Measurements from ENCODE around the gene HMCN2. TPM values are rescaled to one million over a fixed set of nuclear protein-coding genes. Genes with fewer than 3 reads are reported as not detected.

The HMCN2 gene
- total and polyA plus RNA-seq, 2 donors (not counting 1 experiment from before 2014, with no cell fraction given): 0.01 TPM; not detected in 1

GRCh38 chr9:130275156-130275555, 9.6 kb downstream of the HMCN2 start:
- ChIA-PET CTCF (no interaction called here), POLR2A (interaction anchor here (0.8 kb wide), 1 partner anchor 139 kb away, joined by 3 read pairs; no protein-coding TSS in a partner anchor)
- H4K20me1 ChIP-seq (ENCODE audit: control insufficient read depth, insufficient read depth, low read length, poor library complexity, severe bottlenecking): no peaks in the 10 kb centered on the region
- no peaks in the 10 kb centered on the region for H3K79me2 ChIP-seq (ENCODE audit: control insufficient read depth, insufficient read depth, low read length)
- ATAC-seq (ENCODE audit: low read depth): no peak
- intact Hi-C loops (cut with micrococcal nuclease): no loop called here
- no peak overlapping the region for H3K27ac ChIP-seq (ENCODE audit: low read length in 2 of 2)
- H3K4me2 ChIP-seq (replicated peaks; ENCODE audit: low read depth, low read length, poor library complexity, severe bottlenecking): no peak overlapping the region
- H3K36me3 ChIP-seq (replicated peaks in 1 of 2; ENCODE audit: control extremely low read depth in 1 of 2, control insufficient read depth in 1 of 2, extremely low read depth in 1 of 2, insufficient read depth in 2 of 2, low read length in 1 of 2): no peaks in the 10 kb centered on the region
- no peaks in the 10 kb centered on the region for H3K9me3 ChIP-seq (ENCODE audit: control extremely low read depth in 1 of 3, control insufficient read depth in 2 of 3, insufficient read depth in 1 of 3, low read length in 2 of 3)
- no peak for DNase-seq
- Mint-ChIP-seq H3K27me3 (peaks cover 31% of the 10 kb centered on the region), H3K9me3 (ENCODE audit: insufficient read depth) (no peaks in the 10 kb centered on the region), H3K27ac (no peak overlapping the region), H3K4me3 (no peak overlapping the region), H3K4me1 (no peaks in the 10 kb centered on the region)
- no peak overlapping the region for H3K4me3 ChIP-seq (ENCODE audit: control extremely low read depth in 1 of 5, extremely low read depth in 1 of 5, insufficient read depth in 1 of 5, low read depth in 2 of 5, low read length in 4 of 5)
- no peaks in the 10 kb centered on the region for H3K4me1 ChIP-seq (ENCODE audit: control insufficient read depth in 2 of 2, insufficient read depth in 2 of 2, low read length in 2 of 2)
- 81% methylated on average over 9 of the region's 9 CpGs for WGBS (ENCODE audit: insufficient coverage)
- no peak overlapping the region for H3K9ac ChIP-seq (ENCODE audit: low read length)
- no peak for TF ChIP-seq CTCF (IDR thresholded peaks at IDR 0.05)
- no peak for TF ChIP-seq EZH2 (IDR thresholded peaks at IDR 0.05; ENCODE audit: borderline replicate concordance, insufficient read depth, low read depth, low read length, poor library complexity, severe bottlenecking)
- H3K27me3 ChIP-seq (replicated peaks in 1 of 4; ENCODE audit: control extremely low read depth in 1 of 4, control insufficient read depth in 3 of 4, insufficient read depth in 4 of 4, low read length in 3 of 4): peaks cover 0 to 3% (median 0%) of the 10 kb centered on the region in 4 experiments
- H2AFZ ChIP-seq (ENCODE audit: insufficient read depth, low read depth, low read length, poor library complexity, severe bottlenecking): no peak overlapping the region

GRCh38 chr9:130276121-130276520, 10.6 kb downstream of the HMCN2 start:
- Mint-ChIP-seq H3K27ac (no peak overlapping the region), H3K9me3 (ENCODE audit: insufficient read depth) (no peaks in the 10 kb centered on the region), H3K4me1 (no peaks in the 10 kb centered on the region), H3K27me3 (peaks cover 28% of the 10 kb centered on the region), H3K4me3 (no peak overlapping the region)
- Histone ChIP-seq H3K36me3 (replicated peaks in 1 of 2; ENCODE audit: control extremely low read depth in 1 of 2, control insufficient read depth in 1 of 2, extremely low read depth in 1 of 2, insufficient read depth in 2 of 2, low read length in 1 of 2) (no peaks in the 10 kb centered on the region), H3K27me3 (replicated peaks in 1 of 4; ENCODE audit: control extremely low read depth in 1 of 4, control insufficient read depth in 3 of 4, insufficient read depth in 4 of 4, low read length in 3 of 4) (peaks cover 0 to 3% (median 0%) of the 10 kb centered on the region in 4 experiments), H3K4me1 (ENCODE audit: control insufficient read depth in 2 of 2, insufficient read depth in 2 of 2, low read length in 2 of 2) (no peaks in the 10 kb centered on the region), H3K9me3 (ENCODE audit: control extremely low read depth in 1 of 3, control insufficient read depth in 2 of 3, insufficient read depth in 1 of 3, low read length in 2 of 3) (no peaks in the 10 kb centered on the region), H3K9ac (ENCODE audit: low read length) (no peak overlapping the region), H3K79me2 (ENCODE audit: control insufficient read depth, insufficient read depth, low read length) (no peaks in the 10 kb centered on the region), H3K4me2 (replicated peaks; ENCODE audit: low read depth, low read length, poor library complexity, severe bottlenecking) (no peak overlapping the region), H2AFZ (ENCODE audit: insufficient read depth, low read depth, low read length, poor library complexity, severe bottlenecking) (no peak overlapping the region), H3K4me3 (ENCODE audit: control extremely low read depth in 1 of 5, extremely low read depth in 1 of 5, insufficient read depth in 1 of 5, low read depth in 2 of 5, low read length in 4 of 5) (no peak overlapping the region), H4K20me1 (ENCODE audit: control insufficient read depth, insufficient read depth, low read length, poor library complexity, severe bottlenecking) (no peaks in the 10 kb centered on the region), H3K27ac (ENCODE audit: low read length in 2 of 2) (no peak overlapping the region)
- no peak for ATAC-seq (ENCODE audit: low read depth)
- intact Hi-C loops (cut with micrococcal nuclease): no loop called here
- no peak for DNase-seq
- no peak for TF ChIP-seq EZH2 (IDR thresholded peaks at IDR 0.05; ENCODE audit: borderline replicate concordance, insufficient read depth, low read depth, low read length, poor library complexity, severe bottlenecking)
- TF ChIP-seq CTCF (IDR thresholded peaks at IDR 0.05): no peak
- 83% methylated on average over 3 of the region's 3 CpGs for WGBS (ENCODE audit: insufficient coverage)
- ChIA-PET POLR2A (no interaction called here), CTCF (no interaction called here)
